K562 (cell line): ENCODE results near the gene SNUPN. TPM values are rescaled to one million over a fixed set of nuclear protein-coding genes. Genes with fewer than 3 reads are reported as not detected.

ENCODE experiments used
- ELK1 ChIP-seq: sonication (generic); formaldehyde crosslinking; IDR thresholded peaks from 2 replicates; pipeline ENCODE4 v1.8.1; 2022; ENCODE audit warnings: missing genetic modification reagents
- EZH2 ChIP-seq: IDR thresholded peaks from 2 replicates; pipeline ENCODE4 v1.6.1; 2012; ENCODE audit warnings: low read depth, mild to moderate bottlenecking, inconsistent platforms, low read length, borderline replicate concordance
- FOXK2 ChIP-seq, 2 experiments: fragments of 450-650 bp; IDR thresholded peaks in 1 of 2; conservative IDR thresholded peaks in 1 of 2; 2 replicates each; pipeline ENCODE4 v1.6.1; 2016; ENCODE audit warnings: low read depth in 2 of 2, mild to moderate bottlenecking in 1 of 2
- GMEB1 ChIP-seq: fragments of 250-450 bp; sonication (Bioruptor Pico); IDR thresholded peaks from 2 replicates; pipeline ENCODE4 v1.4.0; 2020; ENCODE audit warnings: mild to moderate bottlenecking
- JUND ChIP-seq, 2 experiments: IDR thresholded peaks; 2 replicates in 1 of 2; 3 replicates in 1 of 2; pipeline ENCODE4 v1.6.1; 2011; ENCODE audit warnings: borderline replicate concordance in 2 of 2, low read depth in 2 of 2, low read length in 2 of 2, improper control_type of control experiment in 1 of 2, missing biosample characterization in 1 of 2, missing genetic modification characterization in 1 of 2, missing genetic modification reagents in 1 of 2
- KDM1A ChIP-seq, 2 experiments: fragments of 450-650 bp; IDR thresholded peaks; 2 replicates each; pipeline ENCODE4 v1.6.1; 2016; ENCODE audit warnings: mild to moderate bottlenecking in 2 of 2
- MTA3 ChIP-seq: fragments of 450-650 bp; formaldehyde crosslinking; IDR thresholded peaks from 2 replicates; pipeline ENCODE4 v1.6.1; 2017; ENCODE audit warnings: mild to moderate bottlenecking, borderline replicate concordance
- NKRF ChIP-seq: fragments of 450-650 bp; IDR thresholded peaks from 2 replicates; pipeline ENCODE4 v1.6.1; 2016; ENCODE audit warnings: borderline replicate concordance
- NR0B1 ChIP-seq: fragments of 450-650 bp; IDR thresholded peaks from one replicate; pipeline ENCODE4 v1.6.1; 2018; ENCODE audit warnings: mild to moderate bottlenecking, moderate library complexity; ENCODE audit not compliant: partially characterized antibody
- POU5F1 ChIP-seq: fragments of 150-350 bp; IDR thresholded peaks from 2 replicates; pipeline ENCODE4 v1.6.1; 2014; ENCODE audit warnings: borderline replicate concordance, low read length, low read depth, mild to moderate bottlenecking; ENCODE audit not compliant: partially characterized antibody
- PREB ChIP-seq: sonication (generic); formaldehyde crosslinking; IDR thresholded peaks from 2 replicates; pipeline ENCODE4 v1.8.1; 2023; ENCODE audit warnings: mild to moderate bottlenecking, missing genetic modification reagents
- PRPF4 ChIP-seq: fragments of 200-400 bp; formaldehyde crosslinking; IDR thresholded peaks from one replicate; pipeline ENCODE4 v1.6.1; 2017; ENCODE audit warnings: low read length, low read depth, mild to moderate bottlenecking; ENCODE audit not compliant: insufficient read depth, poor library complexity, severe bottlenecking
- RBFOX2 ChIP-seq: fragments of 200-400 bp; formaldehyde crosslinking; IDR thresholded peaks from 2 replicates; pipeline ENCODE4 v1.6.1; 2017; ENCODE audit warnings: low read depth, mild to moderate bottlenecking, low read length, moderate library complexity
- YBX1 ChIP-seq: fragments of 450-650 bp; IDR thresholded peaks from 2 replicates; pipeline ENCODE4 v1.7.1; 2016; ENCODE audit warnings: mild to moderate bottlenecking
- ZNF212 ChIP-seq: fragments of 450-650 bp; formaldehyde crosslinking; IDR thresholded peaks from 2 replicates; pipeline ENCODE4 v1.4.0; 2020; ENCODE audit warnings: mild to moderate bottlenecking
- ZNF354B ChIP-seq: fragments of 250-450 bp; sonication (Bioruptor Pico); IDR thresholded peaks from 2 replicates; pipeline ENCODE4 v1.4.0; 2020
- polyA plus RNA-seq, 8 experiments: library from polyadenylated mRNA; depleted of rRNA in 4 of 8; stranded (reverse) in 5 of 8; unstranded in 3 of 8; fragments of >200 nt; fragmentation: Nextera tagmentation in 2 of 8; fragmentation: Illumina TruSeq in 1 of 8; extraction: Ambion mirVana in 2 of 8; extraction: Trizol in 1 of 8; gene quantifications; 2 replicates each; pipeline versions ENCODE4 v1.2.1 to v1.2.3, GENCODE V29; 2011 to 2014; ENCODE audit warnings: inconsistent platforms in 1 of 8, missing spikeins in 1 of 8
- total RNA-seq, 7 experiments: library from RNA; depleted of rRNA in 6 of 7; stranded (reverse); fragments of >200 nt in 6 of 7; fragmentation: Illumina TruSeq in 2 of 7; extraction: Trizol in 2 of 7; gene quantifications; 2 replicates each; pipeline versions ENCODE4 v1.2.1 to v1.2.3, GENCODE V29; 2011 to 2021; ENCODE audit warnings: low replicate concordance in 1 of 7
- TF ChIP-seq, protein P1 (sequence below): sonication (generic); formaldehyde crosslinking; IDR thresholded peaks from 2 replicates; pipeline ENCODE4 v1.5.0; 2020; ENCODE audit warnings: missing genetic modification reagents

The SNUPN gene
- total and polyA plus RNA-seq, 9 of the 15 experiments (the other 6 are each of a cell fraction or from before 2014, with no cell fraction given) = 32.2 to 78.3 (median 40.0) TPM

DNA sequence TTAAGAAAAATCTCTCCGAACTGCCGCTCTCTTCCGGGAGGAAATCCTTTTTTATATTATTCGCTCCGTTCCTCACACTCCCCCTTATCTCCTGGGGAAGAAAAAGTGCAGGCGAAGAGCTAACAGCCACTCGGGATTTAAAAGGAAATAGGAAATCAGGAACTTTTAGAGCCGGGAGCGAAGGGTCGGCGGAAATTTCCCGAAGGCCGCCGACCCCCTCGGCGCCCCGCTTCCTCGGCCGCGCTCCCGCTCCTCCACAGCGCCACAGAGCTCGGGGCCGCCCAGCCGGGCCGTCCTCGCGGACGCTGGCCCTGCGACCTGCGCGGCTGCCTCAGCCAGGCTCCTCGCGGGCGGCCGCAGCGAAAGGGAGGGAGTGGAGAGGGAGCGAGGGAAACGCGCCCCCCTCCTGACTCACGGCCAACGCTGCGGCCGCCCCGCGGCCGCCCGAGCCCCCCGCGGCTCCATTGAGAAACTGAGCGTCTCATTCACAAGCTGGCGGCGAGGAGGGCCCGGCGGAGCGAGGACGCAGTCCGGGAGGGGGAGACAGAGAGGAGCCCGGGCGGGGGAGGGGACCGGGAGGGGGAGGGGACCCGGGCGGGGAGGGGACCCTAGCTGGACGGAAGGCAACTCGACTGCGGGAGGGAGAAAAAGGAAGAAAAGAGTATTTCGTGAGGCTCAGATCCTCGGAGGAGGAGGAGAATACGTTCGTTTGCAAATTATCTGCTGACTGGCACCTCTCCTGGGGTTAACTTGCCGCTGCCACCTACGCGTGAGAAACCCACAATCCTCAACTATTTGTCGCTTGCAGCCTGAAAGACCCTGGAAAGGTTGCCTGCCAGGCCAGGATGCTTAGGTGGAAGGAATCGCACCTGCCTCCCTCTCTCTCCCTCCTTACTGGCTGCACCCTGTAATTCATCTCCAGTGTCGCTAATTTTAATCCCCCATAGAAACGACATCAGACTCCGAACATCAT is 46.3 kb downstream of the SNUPN start, which contains the start of gene PTPN9 (continued):
- TF ChIP-seq ZNF212 (CRISPR knock-in tag) (no peak), PREB (CRISPR knock-in tag) (no peak), PRPF4 (peak; percentile 81), NR0B1 (no peak), FOXK2 (conservative IDR thresholded peaks at IDR 0.05 in 1 of 2, IDR thresholded peaks at IDR 0.05 in 1 of 2; ENCODE audit: low read depth in 2 of 2) (no peak), EZH2 (no peak), ZNF354B (no peak), NKRF (no peak), JUND (IDR thresholded peaks at IDR 0.05; ENCODE audit: borderline replicate concordance, low read depth, low read length) (peak; percentile 2; the same call in 1 of the 2 replicates), JUND (tag; IDR thresholded peaks at IDR 0.05; ENCODE audit: borderline replicate concordance, low read depth, low read length) (no peak), ELK1 (CRISPR knock-in tag) (no peak), POU5F1 (no peak), MTA3 (no peak), GMEB1 (CRISPR knock-in tag) (peak; percentile 45; the same call in 1 of the 2 replicates), KDM1A (IDR thresholded peaks at IDR 0.05) (peak in 1 of 2 experiments; percentile 24; a peak in 1 of 4 replicates), YBX1 (no peak), RBFOX2 (peak; percentile 81)
- TF ChIP-seq, protein P1, sequence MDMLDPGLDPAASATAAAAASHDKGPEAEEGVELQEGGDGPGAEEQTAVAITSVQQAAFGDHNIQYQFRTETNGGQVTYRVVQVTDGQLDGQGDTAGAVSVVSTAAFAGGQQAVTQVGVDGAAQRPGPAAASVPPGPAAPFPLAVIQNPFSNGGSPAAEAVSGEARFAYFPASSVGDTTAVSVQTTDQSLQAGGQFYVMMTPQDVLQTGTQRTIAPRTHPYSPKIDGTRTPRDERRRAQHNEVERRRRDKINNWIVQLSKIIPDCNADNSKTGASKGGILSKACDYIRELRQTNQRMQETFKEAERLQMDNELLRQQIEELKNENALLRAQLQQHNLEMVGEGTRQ (CRISPR knock-in tag) = no peak
